ENCODE results near the gene RALGAPB.

The RALGAPB gene

DNA sequence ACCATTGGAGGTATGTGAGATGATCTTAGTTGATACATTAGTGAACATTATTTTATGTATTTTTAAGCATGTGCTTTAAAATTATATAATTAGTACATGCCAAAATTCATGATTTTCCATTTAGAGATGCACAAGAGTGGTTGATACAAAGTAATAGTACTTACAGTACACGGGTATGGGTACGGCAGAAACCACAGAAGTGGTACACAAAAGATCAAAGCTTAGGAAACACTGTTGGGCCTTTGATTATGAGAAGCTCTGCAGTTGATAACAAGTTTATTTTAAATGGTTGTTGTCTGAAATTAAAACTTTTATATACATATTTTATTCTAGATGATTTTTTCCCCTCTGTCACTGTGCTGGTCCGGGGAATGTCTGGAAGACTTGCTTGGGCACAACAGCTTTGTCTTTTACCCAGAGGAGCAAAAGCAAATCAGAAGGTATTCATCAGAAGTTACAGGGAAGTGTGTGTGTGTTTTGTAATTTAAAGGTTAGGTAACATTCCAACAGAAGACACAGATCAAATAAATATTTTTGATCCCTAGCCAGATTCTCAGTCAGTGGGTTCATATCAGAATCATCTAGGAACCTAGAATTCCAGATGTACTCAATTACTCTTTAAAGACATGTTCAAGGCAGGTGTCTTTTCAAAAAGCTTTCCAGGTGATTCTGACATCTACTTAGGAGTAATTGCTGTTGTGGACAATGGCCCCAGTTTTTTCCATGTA is 75.9 kb downstream of the RALGAPB start:
- DNase-seq, result no peak

DNA sequence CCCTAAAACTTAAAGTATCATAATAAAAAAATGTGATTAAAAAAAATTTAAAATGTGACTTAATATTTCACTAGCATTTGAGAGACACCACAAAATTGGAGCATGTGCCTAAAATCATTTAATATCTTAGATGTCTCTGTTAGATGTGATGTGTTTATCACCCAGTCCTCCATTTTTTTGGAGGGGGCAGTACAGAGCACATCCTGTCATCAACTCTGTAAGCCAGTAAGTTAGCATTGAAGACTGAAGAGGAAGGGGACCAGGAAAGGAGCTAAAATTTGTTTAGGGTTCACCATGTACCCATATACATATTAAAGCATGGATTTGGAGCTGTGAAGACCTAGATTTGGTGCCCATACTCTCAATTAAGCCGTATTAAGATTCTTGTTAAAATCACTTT is 77.6 kb downstream of the RALGAPB start:
- no peak for DNase-seq

DNA sequence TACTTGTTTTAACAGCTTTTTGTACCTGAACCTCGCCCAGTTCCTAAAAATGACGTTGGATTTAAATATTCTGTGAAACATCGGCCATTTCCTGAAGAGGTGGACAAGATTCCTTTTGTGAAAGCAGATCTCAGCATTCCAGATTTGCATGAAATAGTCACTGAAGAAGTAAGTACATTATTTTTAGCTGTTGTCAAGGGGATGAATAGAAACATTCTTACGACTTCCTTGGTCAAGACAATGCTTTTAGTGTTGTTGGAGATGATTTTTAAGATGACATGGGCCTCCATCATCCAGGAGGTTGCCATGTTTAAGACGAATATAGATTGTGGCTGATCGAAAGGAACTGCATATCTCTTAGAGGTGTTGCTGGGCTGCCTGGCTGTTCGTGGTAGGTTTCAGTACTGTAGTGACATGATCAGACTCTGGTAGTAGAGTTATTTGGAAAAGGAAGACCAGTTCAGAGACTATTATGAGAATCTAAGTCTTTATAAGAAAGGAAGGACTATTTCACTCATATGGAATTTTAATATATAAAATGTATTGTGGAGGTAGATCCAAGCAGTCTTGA is 78.5 kb downstream of the RALGAPB start:
- DNase-seq, result no peak

GRCh38 chr20:38554986-38555385 is 82.3 kb downstream of the RALGAPB start:
- DNase-seq, result no peak

DNA sequence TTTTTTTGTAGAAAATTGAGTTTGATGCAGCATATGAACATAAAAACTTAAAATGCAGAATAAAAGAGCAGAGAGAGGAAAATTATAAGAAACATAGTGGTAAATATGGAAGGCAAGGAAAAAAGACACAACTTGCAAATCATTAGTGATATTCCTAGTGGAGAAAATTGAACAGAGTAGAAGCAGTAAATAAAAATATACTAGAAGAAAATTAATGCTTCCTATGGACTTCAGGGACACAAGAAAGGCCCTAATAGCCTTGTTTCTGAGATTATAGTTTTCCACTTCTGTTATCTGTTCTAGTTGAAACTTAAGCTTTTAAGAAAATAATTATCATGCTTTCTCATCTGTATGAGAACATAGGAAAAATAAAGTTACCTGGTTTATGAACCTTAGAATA is 82.8 kb downstream of the RALGAPB start:
- no peak for DNase-seq

DNA sequence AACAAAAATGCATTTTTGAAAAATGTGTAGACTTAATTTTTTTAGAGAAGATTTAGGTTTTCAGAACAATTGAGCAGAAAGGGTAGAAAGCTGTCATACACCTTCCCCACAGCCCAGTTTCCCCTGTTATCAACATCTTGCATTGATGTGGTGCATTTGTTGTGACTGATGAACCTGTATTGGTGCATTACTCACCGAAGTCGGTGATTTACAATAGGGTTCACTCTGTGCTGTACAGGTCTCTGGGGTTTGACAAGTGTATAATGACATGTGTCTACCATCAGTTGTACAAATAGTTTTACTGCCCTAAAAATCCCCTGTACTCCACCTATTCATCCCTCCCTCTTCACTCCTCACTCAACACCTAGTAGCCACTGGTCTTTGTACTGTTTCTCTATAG is 84.5 kb downstream of the RALGAPB start:
- DNase-seq, result no peak

GRCh38 chr20:38558596-38559360 is 86.1 kb downstream of the RALGAPB start:
- no peak for DNase-seq

GRCh38 chr20:38559764-38560163 is 87.1 kb downstream of the RALGAPB start:
- DNase-seq, result no peak

- DNase-seq, result no peak
Measured at GRCh38 chr20:38563802-38564431, 91.3 kb downstream of the RALGAPB start.

- no peak for DNase-seq
Measured at GRCh38 chr20:38564680-38565079, 92.0 kb downstream of the RALGAPB start.

DNA sequence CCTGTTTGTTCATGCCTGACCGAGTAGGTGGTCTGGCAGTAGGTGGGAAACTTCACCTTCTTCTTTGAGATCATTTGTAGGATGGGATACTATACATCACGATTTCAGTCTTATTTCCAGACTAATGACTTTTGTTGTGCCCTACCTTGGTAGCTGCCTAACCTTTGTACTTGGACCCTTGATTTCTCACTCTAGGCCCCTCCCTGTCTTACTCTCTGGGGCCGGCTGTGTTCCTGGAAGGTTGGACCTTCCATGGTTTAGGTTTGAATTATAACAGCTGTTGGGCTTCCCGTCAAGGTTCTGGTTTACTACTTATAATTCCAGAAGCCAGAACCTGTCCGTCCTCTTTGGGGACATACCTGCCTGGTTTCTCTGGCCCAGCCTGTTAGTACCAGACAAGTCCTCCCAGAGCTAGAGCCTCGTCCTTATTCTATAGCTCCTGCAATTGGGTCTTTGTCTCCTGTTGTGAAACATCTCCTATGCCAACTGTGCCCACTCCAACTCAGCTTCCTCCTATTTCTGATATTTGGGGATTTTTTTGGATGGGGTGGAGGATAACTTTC is 93.5 kb downstream of the RALGAPB start:
- no peak for DNase-seq

DNA sequence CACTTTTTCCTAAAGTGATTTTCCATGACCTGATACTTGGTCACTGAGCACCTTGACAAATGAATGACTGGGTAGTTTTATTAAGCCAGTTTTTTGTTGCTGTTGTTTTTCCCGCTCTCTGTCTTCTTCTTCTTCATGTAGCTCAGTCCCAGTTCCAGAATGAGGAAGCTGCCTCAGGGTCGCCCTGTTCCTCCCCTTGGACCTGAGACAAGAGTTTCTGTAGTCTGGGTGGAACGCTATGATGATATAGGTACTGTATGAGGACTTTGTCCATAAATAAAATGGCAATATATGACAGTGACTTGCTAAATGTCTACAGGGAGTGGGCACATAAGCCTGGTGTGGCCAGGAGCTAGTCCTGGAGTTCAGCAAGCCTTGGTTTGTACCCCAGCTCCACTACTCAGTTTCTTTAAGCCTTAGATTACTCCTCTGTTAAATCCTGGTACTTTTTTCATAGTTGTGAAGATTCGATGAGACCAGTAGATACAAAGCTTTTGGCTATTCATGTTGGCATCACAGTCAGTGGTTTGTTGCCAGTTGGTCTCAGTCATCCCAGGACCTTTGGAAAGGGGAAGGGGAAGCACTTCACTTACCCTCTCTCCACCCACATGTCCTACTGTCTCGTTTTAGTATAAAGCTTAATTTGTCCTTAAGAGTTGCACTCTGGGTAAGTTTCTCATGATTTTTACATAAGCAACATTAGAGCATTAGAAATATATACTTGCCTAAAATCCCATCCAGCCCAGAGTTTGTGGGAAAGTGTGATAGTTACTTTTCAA is 97.3 kb downstream of the RALGAPB start:
- no peak for DNase-seq

DNA sequence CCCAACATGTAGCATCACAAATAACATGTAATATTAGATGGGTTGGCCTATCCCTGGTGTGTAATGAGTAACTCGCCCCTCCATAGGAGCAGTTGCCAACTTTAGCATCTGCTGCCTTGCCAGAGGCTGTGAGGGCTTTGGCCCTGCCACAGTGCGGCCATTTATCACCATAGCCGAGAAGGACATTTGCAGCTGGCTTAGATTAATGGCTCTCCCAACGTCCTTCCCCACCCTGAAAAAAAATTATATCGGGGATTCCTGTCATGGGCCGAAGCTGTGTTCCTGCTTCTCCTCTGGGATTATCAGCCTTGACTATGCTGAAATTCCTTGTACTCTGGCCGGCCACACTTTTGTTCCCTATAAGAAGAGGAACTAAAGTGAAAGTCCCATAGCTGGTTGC is 100.8 kb downstream of the RALGAPB start:
- DNase-seq, result no peak

DNA sequence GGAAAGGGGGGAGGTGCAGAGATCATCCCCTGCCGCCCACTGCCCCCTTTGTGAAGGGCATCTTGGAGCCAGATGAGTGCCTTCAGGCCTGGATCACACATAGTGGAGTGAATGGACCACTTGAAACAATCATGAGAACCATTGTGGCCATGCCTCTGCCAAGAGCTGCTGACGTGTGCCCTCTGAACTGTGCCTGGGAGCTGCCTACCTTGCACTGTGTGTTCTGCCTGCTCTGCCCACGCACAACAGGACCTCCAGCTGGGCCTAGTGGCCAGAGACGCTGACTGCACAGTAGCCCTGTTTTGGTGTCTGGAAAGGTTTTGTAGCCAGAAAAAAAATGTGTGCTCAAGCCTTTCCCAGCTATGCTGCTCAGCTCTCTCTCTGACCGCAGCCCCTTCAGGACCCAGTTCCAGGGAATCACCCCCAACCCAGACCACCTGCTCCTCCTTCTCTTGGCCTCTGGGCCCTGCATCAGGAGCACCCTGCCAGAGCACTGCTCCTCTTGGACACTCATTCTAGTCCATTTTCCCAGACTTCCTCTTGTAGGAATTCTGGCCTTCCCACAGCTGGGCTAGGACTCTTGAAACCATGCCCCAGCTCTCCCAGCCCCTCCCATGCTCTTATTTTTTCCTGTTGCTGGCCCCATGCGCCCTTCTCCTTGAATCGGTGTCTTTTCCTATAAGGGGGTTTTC is 106.7 kb downstream of the RALGAPB start:
- DNase-seq, result no peak

DNA sequence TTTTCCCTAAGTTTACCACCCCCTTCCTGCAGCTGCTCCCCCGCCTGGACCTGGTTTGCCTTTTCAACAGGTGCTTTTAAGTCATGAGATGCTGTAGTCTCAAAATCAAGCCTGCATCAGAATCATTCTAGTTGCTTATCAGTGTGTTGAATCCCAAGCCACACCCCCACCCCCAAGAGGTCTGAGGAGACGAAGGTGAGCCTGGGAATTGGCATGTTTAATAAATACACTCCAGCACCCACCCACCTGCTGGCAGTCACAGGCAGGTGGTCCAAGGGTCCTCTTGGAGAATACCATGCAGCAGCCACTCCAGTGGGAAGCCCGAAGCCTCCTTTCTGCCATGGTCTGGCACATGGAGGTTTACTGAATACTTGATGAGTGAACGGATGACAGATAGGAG is 107.3 kb downstream of the RALGAPB start:
- no peak for DNase-seq

DNA sequence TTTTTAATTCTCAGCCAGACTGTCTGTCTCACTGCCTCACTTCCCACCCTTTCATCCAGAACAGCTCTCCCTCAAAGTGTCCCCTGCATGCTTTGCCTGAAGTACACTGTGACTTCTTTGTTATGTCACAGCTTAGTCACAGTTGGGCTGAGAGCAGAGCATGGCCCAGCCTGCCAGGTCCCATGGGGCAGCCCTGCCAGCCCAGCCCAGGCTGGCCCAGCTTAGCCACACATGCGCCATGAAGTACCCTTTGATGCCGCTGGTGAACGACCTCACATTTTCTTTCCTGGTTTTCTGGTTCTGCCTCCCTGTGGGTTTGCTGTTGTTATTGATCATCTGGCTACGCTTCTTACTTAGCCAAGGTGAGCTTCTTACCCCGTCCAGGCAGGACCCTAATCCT is 108.4 kb downstream of the RALGAPB start, which contains the start of gene ADIG:
Gene ADIG (plus strand): TSS at position 185 of the 400 bp plus-strand sequence. CDS start 54 bp downstream, at position 239.
- DNase-seq, result no peak

DNA sequence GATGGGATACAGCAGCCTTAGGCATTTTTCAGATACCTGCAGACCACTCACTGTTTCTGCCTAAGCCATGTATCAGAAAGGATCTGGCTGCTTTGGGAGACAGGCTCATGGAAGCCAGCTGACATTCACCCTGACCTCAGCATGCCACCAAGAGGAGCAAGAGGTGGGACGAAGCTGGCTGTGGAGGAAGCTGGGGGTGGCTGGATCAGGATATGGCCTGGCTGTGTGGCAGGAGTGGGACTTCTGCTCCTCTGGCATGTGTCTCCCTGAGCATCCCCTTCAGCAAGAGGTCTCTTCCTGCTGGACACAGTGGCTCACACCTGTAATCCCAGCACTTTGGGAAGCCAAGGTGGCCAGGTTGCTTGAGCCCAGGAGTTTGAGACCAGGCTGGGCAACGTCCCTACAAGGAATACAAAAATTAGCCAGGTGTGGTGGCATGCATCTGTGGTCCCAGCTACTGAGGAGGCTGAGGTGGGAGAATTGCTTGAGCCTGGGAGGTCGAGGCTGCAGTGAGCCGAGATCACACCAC is 109.3 kb downstream of the RALGAPB start:
- DNase-seq, result no peak

DNA sequence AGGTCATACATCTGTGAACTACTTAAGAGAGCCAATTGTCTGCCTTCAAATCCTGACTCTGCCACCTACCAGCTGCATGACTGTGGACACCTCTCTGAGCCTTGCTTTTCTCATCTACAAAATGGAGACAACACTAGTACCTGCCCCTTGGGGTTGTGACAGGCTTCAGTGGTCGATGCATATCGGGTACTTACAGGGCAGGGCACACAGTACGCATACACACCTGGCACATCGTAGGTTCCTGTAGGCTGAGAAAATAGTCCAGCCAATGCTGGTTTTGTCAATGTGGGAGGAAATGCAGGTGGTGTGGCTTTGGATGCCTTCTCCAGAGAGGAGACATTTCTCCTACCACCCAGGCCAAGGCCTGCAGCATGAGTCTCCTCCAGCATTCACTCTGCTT is 110.7 kb downstream of the RALGAPB start:
- no peak for DNase-seq

GRCh38 chr20:38584099-38584763 is 111.6 kb downstream of the RALGAPB start:
- DNase-seq, result no peak

- DNase-seq, result no peak
Measured at GRCh38 chr20:38585404-38586180, 112.9 kb downstream of the RALGAPB start.
